Measurements from ENCODE around the gene TRIP6.

GRCh38 chr7:100822236-100823139 lies 44.7 kb upstream of the TRIP6 start:
- no peak for TF ChIP-seq CTCF (IDR thresholded peaks at IDR 0.05)
- no peak for TF ChIP-seq POLR2A (IDR thresholded peaks at IDR 0.05)
